ENCODE data around the gene EIF6. TPM values are rescaled to one million over a fixed set of nuclear protein-coding genes. Genes with fewer than 3 reads are reported as not detected.

The EIF6 gene
- total and polyA plus RNA-seq, 2 donors (not counting 1 experiment from before 2014, with no cell fraction given): 74.1 to 81.2 TPM

DNA sequence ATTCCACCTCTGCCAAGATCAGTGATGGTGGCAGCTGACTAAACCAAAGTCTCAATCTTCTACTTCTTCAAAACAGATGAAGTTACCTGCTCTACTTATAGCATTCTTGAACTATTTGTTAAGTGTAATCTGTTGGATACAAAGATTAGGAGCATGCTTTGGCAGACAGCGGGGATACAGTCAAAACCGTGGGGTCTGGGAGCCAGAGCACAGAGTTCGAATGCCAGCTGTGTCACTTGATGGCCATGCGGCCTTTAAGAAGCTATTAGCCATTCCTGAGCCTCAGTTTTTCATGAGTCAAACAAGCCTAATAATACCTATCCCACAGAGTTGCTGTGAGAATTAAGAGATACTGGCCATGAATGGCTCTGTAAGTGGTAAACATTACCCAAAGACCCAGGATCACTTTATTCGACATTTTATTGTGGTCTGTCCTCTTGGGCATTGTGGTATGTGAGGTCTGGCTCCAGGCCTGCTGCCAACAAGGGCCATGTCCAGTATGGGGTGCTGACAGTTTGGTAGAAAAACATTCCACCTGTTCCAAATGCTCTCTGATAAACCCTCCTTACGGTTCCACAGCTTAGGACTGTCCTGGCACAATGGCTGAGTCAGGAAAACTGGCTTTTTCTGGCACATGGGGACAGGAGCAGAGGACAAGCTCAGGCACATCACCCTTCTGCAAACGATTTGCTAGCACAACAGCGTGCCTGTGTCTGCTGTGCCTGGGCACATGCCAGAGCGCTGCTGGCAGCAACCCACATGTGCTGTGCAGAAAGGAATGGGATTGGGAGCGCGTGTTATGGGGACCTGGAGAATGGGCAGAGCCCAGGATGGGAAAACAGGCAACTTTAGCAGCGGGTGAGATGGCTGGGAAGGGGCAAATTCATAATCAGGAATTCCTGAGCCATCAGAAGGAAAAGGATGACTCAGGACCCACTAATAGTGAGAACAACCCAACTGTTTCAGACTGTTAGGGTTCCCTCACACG, 23.4 kb upstream of the EIF6 start:
- Histone ChIP-seq H3K79me2 (ENCODE audit: control insufficient read depth, insufficient read depth, low read length) (no peaks in the 10 kb centered on the region), H3K27me3 (replicated peaks in 1 of 4; ENCODE audit: control extremely low read depth in 1 of 4, control insufficient read depth in 3 of 4, insufficient read depth in 4 of 4, low read length in 3 of 4) (no peaks in the 10 kb centered on the region), H3K36me3 (replicated peaks in 1 of 2; ENCODE audit: control extremely low read depth in 1 of 2, control insufficient read depth in 1 of 2, extremely low read depth in 1 of 2, insufficient read depth in 2 of 2, low read length in 1 of 2) (peaks cover 0 to 7% of the 10 kb centered on the region in 2 experiments), H3K4me3 (ENCODE audit: control extremely low read depth in 1 of 5, extremely low read depth in 1 of 5, insufficient read depth in 1 of 5, low read depth in 2 of 5, low read length in 4 of 5) (no peak overlapping the region), H3K9me3 (ENCODE audit: control extremely low read depth in 1 of 3, control insufficient read depth in 2 of 3, insufficient read depth in 1 of 3, low read length in 2 of 3) (no peaks in the 10 kb centered on the region), H2AFZ (ENCODE audit: insufficient read depth, low read depth, low read length, poor library complexity, severe bottlenecking) (no peak overlapping the region), H3K27ac (ENCODE audit: low read length in 2 of 2) (no peak overlapping the region), H4K20me1 (ENCODE audit: control insufficient read depth, insufficient read depth, low read length, poor library complexity, severe bottlenecking) (no peaks in the 10 kb centered on the region), H3K4me2 (replicated peaks; ENCODE audit: low read depth, low read length, poor library complexity, severe bottlenecking) (no peak overlapping the region), H3K9ac (ENCODE audit: low read length) (no peak overlapping the region), H3K4me1 (ENCODE audit: control insufficient read depth in 2 of 2, insufficient read depth in 2 of 2, low read length in 2 of 2) (peaks cover 0 to 7% of the 10 kb centered on the region in 2 donors)
- ChIA-PET CTCF (interaction anchor here (0.6 to 2.4 kb wide), 10 partner anchors 9 to 1785 kb away, joined by 3 to 9 read pairs (median 4); no protein-coding TSS in a partner anchor), POLR2A (no interaction called here)
- H3K4me3 Mint-ChIP-seq: no peak overlapping the region
- intact Hi-C loops (cut with micrococcal nuclease): loop anchor here (10.0 kb wide), 1 partner anchor 473 kb away; no protein-coding TSS in a partner anchor
- H3K9me3 Mint-ChIP-seq (ENCODE audit: insufficient read depth): no peaks in the 10 kb centered on the region
- 95% methylated on average over 8 of the region's 13 CpGs for WGBS (ENCODE audit: insufficient coverage)
- no peaks in the 10 kb centered on the region for H3K27me3 Mint-ChIP-seq
- TF ChIP-seq EZH2 (IDR thresholded peaks at IDR 0.05; ENCODE audit: borderline replicate concordance, insufficient read depth, low read depth, low read length, poor library complexity, severe bottlenecking): no peak
- TF ChIP-seq, protein P1, sequence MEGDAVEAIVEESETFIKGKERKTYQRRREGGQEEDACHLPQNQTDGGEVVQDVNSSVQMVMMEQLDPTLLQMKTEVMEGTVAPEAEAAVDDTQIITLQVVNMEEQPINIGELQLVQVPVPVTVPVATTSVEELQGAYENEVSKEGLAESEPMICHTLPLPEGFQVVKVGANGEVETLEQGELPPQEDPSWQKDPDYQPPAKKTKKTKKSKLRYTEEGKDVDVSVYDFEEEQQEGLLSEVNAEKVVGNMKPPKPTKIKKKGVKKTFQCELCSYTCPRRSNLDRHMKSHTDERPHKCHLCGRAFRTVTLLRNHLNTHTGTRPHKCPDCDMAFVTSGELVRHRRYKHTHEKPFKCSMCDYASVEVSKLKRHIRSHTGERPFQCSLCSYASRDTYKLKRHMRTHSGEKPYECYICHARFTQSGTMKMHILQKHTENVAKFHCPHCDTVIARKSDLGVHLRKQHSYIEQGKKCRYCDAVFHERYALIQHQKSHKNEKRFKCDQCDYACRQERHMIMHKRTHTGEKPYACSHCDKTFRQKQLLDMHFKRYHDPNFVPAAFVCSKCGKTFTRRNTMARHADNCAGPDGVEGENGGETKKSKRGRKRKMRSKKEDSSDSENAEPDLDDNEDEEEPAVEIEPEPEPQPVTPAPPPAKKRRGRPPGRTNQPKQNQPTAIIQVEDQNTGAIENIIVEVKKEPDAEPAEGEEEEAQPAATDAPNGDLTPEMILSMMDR (IDR thresholded peaks at IDR 0.05): no peak
- H3K27ac Mint-ChIP-seq: no peak overlapping the region
- ATAC-seq (ENCODE audit: low read depth) (no peak), DNase-seq (no peak)
- peaks cover 5% of the 10 kb centered on the region for H3K4me1 Mint-ChIP-seq

Measured in B cell (primary cell).